Muscle layer of colon (tissue), 2 donors: ENCODE data around the gene C1QBP.

Experiments
- H3K27ac ChIP-seq: one replicate; pipeline ENCODE4 v1.7.0; 2013; ENCODE audit warnings: low read depth, mild to moderate bottlenecking, low read length, moderate library complexity
- H3K27me3 ChIP-seq, 2 donors: one replicate each; pipeline ENCODE4 v1.7.0; 2013; ENCODE audit warnings: low read length in 2 of 2, mild to moderate bottlenecking in 2 of 2; ENCODE audit not compliant: insufficient read depth in 2 of 2, control insufficient read depth in 1 of 2
- H3K36me3 ChIP-seq: one replicate; pipeline ENCODE4 v1.7.0; 2013; ENCODE audit warnings: mild to moderate bottlenecking, low read length; ENCODE audit not compliant: insufficient read depth
- H3K4me1 ChIP-seq: one replicate; pipeline ENCODE4 v1.7.0; 2013; ENCODE audit warnings: mild to moderate bottlenecking, low read length; ENCODE audit not compliant: insufficient read depth
- H3K4me3 ChIP-seq, 2 donors: one replicate each; pipeline ENCODE4 v1.7.0; 2013; ENCODE audit warnings: low read length in 2 of 2, low read depth in 1 of 2, mild to moderate bottlenecking in 1 of 2, moderate library complexity in 1 of 2
- H3K9ac ChIP-seq: one replicate; pipeline ENCODE4 v1.7.0; 2013; ENCODE audit warnings: low read length
- H3K9me3 ChIP-seq: one replicate; pipeline ENCODE4 v1.7.0; 2013; ENCODE audit warnings: mild to moderate bottlenecking, low read length
- donor health status: abdominal sarcoma.
- donor health status: Adenocarcinoma of cecum.

C1QBP gene

DNA sequence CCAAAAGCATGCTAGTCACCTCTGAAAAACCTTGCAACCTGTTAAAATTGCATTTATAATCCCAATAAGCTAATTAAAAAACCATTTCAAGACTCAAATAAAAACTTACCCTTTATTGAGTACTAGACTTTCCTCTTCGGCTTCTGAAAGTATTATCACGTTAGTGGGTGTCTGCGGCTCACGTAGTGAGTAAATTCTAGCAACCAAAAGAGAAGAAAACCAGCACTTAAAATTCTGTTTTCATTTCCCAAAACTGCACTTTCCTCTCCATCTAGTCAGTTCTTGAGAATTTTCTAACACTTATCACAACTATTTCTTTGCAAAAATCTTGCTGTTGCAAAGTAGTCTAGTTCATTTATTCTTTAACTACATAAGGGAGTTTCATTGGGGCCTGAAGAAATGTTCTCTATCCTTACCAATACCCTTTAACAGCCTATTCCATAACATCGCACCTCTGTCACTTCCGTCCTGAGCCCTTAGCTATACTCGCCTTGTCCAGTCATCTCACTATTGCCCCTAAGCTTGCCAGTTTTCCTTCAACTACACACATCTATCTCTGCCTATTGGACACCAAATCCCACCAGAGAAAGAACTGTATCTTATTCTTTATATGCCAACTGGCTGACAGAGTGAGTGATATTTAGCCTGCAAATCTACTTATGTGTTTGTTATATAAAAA lies 28.2 kb downstream of the C1QBP start:
- no peak overlapping the region for H3K9ac ChIP-seq
- H3K36me3 ChIP-seq: peaks cover 67% of the 10 kb centered on the region
- H3K27me3 ChIP-seq: no peaks in the 10 kb centered on the region
- H3K9me3 ChIP-seq: no peaks in the 10 kb centered on the region
- no peak overlapping the region for H3K4me3 ChIP-seq
- no peak overlapping the region for H3K27ac ChIP-seq
- H3K4me1 ChIP-seq: no peaks in the 10 kb centered on the region

DNA sequence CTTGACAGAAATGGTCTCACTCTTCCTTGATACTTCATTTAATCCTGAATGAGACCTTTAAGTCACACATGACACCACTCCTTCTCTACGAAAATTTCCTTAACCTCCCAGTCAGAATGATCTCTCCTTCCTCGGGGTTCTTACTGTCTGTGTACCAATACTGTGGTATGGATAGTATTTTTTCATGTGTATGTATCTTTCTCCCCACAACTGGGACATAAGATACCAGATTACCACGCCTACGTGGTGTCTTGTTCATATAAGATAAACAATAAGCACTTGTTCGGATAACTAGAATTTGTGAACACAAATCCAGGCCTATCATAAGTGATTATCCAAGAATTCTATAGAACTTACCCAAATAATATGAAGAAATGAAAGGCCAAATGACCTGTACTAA lies 30.8 kb downstream of the C1QBP start:
- Histone ChIP-seq H3K27ac (no peak overlapping the region), H3K9me3 (no peaks in the 10 kb centered on the region), H3K4me1 (no peaks in the 10 kb centered on the region), H3K4me3 (no peak overlapping the region), H3K27me3 (no peaks in the 10 kb centered on the region), H3K9ac (no peak overlapping the region), H3K36me3 (peaks cover 79% of the 10 kb centered on the region)

DNA sequence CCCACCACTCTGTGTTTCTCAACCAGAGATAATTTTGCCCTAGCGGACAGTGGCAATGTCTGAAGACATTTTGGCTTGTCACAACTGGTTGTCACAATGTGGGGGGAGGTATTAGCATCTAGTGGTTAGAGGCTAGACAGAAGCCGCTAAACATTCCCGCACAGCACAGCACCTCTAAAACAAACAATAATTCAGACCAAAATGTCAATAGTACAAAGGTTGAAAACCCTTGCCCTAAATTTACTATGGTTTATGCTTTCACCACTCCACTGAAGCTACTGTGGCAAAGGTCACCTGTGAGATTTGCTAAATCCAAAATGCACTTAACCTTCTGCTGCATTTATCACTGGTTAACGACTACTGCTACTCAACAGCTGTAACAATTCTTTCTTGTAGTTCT lies 33.6 kb downstream of the C1QBP start:
- H3K9me3 ChIP-seq: no peaks in the 10 kb centered on the region
- H3K4me3 ChIP-seq: no peak overlapping the region
- H3K27me3 ChIP-seq: no peaks in the 10 kb centered on the region
- peaks cover 74% of the 10 kb centered on the region for H3K36me3 ChIP-seq
- no peaks in the 10 kb centered on the region for H3K4me1 ChIP-seq
- H3K9ac ChIP-seq: no peak overlapping the region
- no peak overlapping the region for H3K27ac ChIP-seq

DNA sequence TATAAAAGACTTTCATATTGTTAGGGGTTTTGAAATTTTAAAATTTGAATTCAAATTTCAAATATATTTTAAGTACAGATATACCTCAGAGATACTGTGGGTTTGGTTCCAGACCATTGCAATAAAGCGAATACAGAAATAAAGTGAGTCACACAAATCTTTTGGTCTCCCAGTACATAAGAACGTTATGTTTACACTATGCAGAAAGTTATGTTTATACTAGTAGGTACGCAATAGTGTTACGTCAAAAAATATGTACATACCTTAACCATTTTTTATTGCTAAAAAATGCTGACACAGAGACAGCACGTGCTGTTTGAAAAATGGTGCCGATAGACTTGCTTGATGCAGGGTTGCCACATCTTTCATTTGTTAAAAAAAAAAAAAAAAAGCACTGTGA lies 39.2 kb downstream of the C1QBP start:
- Histone ChIP-seq H3K4me1 (no peaks in the 10 kb centered on the region), H3K27ac (no peak overlapping the region), H3K4me3 (no peak overlapping the region), H3K9me3 (no peaks in the 10 kb centered on the region), H3K36me3 (peaks cover 60% of the 10 kb centered on the region), H3K9ac (no peak overlapping the region), H3K27me3 (no peaks in the 10 kb centered on the region)

DNA sequence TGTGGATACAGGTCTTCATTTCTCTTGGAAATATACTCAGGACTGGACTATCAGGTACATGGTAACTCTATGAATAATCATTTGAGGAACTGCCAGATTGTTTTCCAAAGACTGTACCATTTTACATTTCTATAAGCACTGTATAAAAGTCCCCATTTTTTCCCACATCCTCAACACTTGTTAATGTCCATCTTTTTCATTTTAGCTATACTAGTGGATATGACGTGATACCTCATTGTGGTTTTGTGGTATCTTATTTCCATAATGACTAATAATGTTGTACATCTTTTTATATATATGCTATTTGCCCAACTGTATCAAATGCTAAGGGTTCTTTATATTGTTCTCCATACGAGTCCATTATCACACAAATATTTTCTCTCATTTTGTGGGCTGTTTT lies 42.3 kb downstream of the C1QBP start:
- H3K27ac ChIP-seq: no peak overlapping the region
- H3K9me3 ChIP-seq: no peaks in the 10 kb centered on the region
- H3K4me1 ChIP-seq: no peaks in the 10 kb centered on the region
- no peak overlapping the region for H3K9ac ChIP-seq
- H3K4me3 ChIP-seq: no peak overlapping the region
- no peaks in the 10 kb centered on the region for H3K27me3 ChIP-seq
- peaks cover 60% of the 10 kb centered on the region for H3K36me3 ChIP-seq

DNA sequence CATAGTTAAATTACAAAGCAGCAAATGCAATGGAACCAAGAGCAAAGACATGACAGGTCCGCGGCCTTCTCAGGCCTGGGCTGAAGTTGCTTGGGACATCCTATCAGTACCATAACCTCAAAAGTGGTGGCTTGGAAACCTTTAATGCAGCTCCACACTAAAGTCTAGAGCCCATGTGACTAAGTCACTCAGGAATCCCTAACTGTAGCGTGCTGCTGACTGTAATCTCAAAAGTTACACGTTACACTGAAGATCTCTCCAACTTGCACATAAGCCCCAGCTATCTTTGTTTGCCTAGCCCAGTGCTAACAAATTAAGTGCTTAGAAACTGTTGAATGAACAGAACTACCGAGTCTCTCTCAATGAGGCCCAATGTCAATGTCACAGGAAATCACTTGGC lies 47.3 kb downstream of the C1QBP start:
- H3K9me3 ChIP-seq: no peaks in the 10 kb centered on the region
- peaks cover 72% of the 10 kb centered on the region for H3K36me3 ChIP-seq
- no peaks in the 10 kb centered on the region for H3K27me3 ChIP-seq
- no peaks in the 10 kb centered on the region for H3K4me1 ChIP-seq
- H3K27ac ChIP-seq: no peak overlapping the region
- H3K4me3 ChIP-seq: no peak overlapping the region
- no peak overlapping the region for H3K9ac ChIP-seq
